SIG-M5 (cell line): Measurements from ENCODE around the gene PKP2.
A peak's percentile ranks its signal among the peaks of the same experiment; 100 is the strongest.

Experiments used
- DNase-seq: peaks from one replicate; lab custom pipeline; 2025; lab: John Stamatoyannopoulos, UW

Gene PKP2

GRCh38 chr12:32809196-32809595, 87.4 kb downstream of the PKP2 start:
- DNase-seq = no peak

GRCh38 chr12:32804301-32804700, 92.3 kb downstream of the PKP2 start:
- no peak for DNase-seq

DNA sequence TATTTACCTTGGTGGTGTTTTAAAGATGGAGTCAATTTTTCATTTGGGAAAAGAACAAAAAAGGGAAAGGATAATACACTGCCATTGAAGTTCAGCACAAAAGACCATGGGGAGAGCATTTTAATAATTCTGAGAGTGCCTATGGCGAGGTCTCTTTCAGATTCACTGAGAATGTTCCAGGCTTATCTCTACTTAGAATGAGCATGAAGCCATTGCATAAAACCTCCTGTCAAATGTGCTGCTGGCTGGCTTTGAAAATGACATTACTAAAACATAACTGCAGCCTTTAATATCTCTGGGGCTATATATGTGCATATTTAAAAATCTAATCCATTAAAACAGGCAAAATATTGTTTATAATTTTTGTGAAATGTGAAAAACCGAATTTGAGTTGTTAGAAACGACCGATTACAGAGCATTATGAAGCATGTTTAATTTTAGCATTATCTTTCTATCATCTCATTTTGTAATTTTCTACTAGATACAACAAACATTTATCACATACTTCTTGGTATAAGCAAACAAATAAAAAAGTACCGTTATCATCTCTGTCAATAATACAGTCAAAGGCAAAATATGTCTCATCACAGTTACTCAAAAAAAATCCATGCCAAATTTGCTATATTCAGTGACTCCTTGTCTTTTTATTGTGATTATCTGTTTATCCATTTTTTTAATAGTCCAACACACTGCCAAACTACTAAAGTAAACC, 95.2 kb downstream of the PKP2 start:
- no peak for DNase-seq

DNA sequence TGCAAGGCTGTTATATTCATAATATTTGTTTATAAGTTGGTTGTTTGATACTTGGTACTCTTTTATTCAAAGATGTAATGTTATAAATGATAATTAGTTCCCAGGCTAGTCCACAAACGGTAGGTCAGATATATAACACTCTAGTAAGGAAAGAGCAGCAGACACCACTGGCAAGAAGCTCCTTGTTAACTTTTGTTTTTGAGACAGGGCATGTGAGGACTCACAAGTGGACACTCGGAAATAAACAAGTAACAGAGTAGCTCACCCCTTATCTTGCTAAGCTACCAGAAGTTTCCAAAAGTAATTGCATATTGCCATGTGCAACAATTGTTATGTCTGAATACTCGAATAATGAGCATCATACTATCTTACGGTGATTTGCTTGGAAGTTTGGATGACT, 102.3 kb downstream of the PKP2 start:
- DNase-seq = no peak

GRCh38 chr12:32789916-32790315, 106.7 kb downstream of the PKP2 start:
- no peak for DNase-seq

GRCh38 chr12:32789446-32789845, 107.1 kb downstream of the PKP2 start:
- no peak for DNase-seq

DNA sequence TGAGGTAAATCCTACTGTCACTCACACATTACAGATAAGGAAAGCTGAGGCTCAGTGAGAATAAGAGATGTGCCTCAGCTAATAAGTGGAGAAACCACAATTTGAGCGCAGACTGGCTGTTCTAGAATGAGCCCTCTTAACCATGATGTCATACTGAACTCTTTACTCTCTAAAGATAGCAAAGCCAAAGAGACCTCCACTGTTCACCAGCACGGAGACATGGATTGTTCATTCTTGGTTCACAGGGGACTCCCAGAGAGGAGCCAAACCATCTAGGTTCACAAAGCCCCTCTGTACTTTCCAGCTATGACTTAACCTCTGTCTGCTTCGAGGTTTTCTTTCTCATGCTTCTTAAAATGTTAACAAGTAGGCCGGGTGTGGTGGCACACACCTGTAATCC, 108.2 kb downstream of the PKP2 start:
- no peak for DNase-seq

- no peak for DNase-seq
These were observed 111.0 kb downstream of the PKP2 start for GRCh38 chr12:32785557-32785956.

DNA sequence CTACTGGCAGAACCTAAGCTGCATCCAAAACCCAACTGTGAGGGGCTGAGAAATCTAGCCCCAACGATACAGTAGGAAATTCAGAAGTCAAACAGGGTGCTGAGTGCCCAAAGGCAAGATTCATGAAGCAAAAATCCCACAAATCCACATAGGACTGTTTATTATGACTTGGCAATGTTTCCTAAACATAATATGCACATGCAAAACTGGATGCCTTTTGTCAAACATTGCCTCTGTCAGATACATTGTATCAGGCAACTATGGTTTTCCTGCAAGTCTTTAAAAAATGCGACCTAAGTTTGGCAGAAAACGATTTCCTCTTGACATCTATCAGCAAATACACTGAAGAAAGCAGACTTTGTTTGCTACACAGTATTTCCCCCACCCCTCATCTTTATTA, 113.5 kb downstream of the PKP2 start:
- no peak for DNase-seq

- no peak for DNase-seq
These were observed 116.5 kb downstream of the PKP2 start for GRCh38 chr12:32780071-32780470.

DNA sequence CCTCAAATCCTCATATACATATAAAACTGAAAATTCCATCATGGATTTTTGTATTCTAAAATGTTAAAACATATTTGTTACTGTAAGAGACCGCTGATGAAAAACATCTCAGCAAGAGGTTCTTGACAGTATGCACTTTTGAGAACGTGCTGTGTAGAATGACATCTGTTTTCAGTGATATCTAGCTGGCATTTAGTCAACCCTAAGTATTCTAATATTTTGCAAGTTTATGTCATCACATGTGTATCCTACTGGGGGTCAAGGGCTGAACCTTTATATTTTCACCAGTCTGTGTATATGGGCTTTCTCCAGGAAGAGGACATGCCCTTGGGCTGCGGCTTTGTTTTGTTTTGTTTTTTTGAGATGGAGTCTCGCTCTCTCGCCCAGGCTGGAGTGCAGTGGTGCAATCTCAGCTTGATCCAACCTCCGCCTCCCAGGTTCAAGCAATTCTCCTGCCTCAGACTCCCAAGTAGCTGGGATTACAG, 118.8 kb downstream of the PKP2 start:
- DNase-seq = no peak

- DNase-seq = no peak
These were observed 119.4 kb downstream of the PKP2 start for GRCh38 chr12:32777159-32777558.

- no peak for DNase-seq
These were observed 120.3 kb downstream of the PKP2 start for GRCh38 chr12:32776258-32776657.

GRCh38 chr12:32773691-32774090, 122.9 kb downstream of the PKP2 start:
- no peak for DNase-seq

- DNase-seq = no peak
These were observed 126.4 kb downstream of the PKP2 start for GRCh38 chr12:32770141-32770540.

DNA sequence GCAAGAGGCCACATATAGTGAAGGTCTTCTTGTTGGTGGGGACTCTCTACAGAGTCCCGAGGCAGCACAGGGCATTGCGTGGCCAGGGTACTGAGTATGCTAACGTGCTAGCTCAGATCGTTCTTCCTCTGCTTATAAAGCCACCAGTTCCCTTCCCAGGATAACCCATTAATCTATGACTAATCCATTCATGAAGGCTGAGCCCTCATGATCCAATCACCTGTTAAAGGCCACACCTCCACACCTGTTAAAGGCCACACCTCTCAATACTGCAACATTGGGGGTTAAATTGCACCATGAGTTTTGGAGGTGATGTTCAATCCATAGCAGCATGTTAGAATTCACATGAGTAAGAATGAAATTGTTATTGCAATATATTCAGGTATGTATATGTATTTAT, 128.1 kb downstream of the PKP2 start:
- no peak for DNase-seq

DNA sequence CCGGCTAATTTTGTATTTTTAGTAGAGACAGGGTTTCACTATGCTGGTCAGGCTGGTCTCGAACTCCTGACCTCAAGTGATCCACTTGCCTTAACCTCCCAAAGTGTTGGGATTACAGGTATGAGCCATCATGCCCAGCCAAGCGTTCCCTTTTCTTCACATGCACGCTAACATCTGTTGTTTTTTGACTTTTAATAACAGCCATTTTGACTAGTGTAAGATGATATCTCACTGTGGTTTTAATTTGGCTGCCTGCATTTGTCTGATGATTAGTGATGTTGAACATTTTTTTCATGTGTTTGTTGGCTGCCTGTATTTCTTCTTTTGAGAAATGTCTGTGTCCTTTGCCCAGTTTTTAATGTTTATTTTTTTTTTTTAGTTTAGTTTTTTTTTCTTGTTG, 130.7 kb downstream of the PKP2 start:
- DNase-seq = no peak

DNA sequence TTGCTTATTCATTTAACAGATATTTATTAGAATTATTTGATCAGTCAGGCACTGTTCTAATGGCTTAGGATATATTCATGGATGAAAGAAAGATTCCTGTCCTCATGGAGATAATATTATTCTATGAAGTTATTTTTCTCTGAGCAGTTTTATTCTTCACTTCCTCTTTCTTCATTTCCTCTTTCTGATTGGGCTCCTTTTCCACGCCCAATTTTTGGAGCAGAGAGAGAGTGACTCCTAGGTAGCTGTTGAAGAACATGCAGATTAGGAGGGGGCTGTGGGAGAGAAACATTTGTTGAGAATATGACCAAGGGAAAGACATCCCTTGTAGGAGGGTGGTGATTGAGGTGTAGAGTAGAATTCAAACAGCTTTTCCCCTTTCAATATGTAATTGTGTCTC, 134.9 kb downstream of the PKP2 start:
- peak; percentile 22 for DNase-seq

DNA sequence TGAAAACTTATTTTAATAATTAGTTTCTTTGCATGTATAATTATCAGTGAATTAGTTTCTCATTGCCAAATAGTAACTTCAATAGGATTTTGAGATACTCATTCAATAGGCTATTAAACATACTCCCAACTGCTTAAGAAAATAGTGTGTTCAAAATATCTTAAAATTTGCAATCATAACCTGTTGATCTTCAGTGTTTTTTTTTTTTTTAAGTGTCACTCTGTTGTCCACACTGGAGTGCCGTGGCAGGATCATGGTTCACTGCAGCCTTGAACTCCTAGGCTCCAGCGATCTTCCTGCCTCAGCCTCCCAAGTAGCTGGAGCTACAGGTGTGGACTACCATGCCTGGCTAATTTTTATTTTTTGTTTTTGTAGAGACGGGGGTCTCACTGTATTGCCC, 139.4 kb downstream of the PKP2 start:
- no peak for DNase-seq

DNA sequence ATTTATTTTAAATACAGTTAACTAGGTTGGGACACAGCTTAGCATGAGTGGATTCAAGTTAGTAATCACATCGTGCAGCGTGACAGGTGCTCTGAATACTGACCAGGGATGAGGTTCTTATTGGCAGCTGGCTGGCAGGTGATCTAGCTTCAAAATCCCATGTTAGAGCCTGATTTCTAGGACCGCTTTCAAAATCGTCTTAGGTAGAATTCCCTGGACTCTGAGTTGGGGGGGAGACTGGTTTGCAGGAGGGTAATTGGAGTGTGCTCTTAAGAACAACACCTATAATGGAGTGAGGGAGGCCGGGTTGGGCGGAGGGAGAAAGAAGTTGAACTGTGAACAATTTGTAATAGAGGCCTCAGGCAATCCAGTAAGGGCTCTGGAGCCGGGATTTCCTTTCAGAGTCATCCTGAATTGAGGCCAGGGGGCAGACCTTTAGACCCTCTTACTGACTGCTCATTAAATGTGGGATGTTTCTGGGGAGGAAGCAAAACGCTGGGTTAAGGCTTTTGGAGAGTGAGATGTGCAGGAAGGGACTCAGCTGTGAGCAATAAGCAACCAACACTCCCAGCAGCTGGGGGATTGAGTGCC, 140.0 kb downstream of the PKP2 start:
- DNase-seq = no peak

DNA sequence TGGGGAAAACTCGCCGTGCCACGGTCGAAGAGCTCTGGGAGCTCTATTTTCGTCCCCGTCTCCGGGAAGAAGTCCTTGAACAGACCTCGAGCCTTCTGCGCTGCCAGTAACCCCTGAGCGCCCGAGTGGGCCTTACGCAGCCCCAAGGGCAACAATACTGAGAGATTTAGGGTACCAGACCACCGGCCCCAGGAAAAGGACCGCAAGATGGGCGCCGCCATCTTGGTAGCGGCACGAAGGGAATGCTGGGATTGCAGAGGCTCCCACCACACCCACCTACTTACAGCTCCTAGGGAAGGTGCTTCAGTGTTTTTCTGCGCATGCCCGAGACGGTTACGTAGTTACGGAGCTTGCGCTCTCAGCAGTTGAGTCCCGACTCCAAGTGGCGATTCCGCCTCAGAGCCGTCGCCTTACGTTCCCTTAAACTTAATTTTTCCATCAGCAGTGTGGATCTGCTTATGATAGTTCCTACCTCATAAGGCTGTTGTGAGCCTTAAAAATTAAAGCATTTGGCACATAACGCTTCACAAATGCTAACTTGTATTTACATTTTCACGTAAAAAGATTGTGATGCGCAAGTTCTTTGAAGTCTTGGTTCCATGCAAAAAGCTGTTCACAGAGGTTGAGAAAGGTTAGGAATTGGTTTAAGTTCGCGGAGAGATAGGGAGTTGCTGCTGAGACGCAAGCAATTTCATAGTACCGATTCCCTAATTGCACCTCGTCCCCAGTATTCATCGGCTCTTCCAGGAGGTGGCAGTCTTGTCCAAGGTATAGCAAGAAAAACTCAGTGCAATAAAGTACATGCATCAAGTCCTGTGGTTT, 140.7 kb downstream of the PKP2 start, which contains the start of gene YARS2:
Gene YARS2, minus strand, starts transcription at position 244 of the 822 bp plus-strand sequence. Its CDS starts 23 bp downstream, at position 221.
- peak; percentile 89 for DNase-seq

- no peak for DNase-seq
These were observed 141.4 kb downstream of the PKP2 start for GRCh38 chr12:32755051-32755653.
